SK-N-SH treated with all-trans-retinoic acid at 6 μM for 48 hours (cell line): ENCODE measurements around the gene CDK2.

Experiments
- ATAC-seq: fragments of 200-7000 bp; cut with Tn5 transposase; 3 replicates; pipeline ENCODE4 v1.9.1; 2020; ENCODE audit warnings: mild to moderate bottlenecking, moderate library complexity
- ARNTL ChIP-seq: fragments of 450-650 bp; formaldehyde crosslinking; IDR thresholded peaks from 2 replicates; pipeline ENCODE4 v1.5.0; 2020; ENCODE audit warnings: low read depth, mild to moderate bottlenecking, moderate library complexity, borderline replicate concordance
- BACH2 ChIP-seq: fragments of 250-450 bp; sonication (Bioruptor Pico); IDR thresholded peaks from 2 replicates; pipeline ENCODE4 v1.9.0; 2021; ENCODE audit warnings: mild to moderate bottlenecking, borderline replicate concordance
- CREB5 ChIP-seq: fragments of 250-450 bp; sonication (Bioruptor Pico); IDR thresholded peaks from 2 replicates; pipeline ENCODE4 v1.5.1; 2020; ENCODE audit warnings: low read depth, mild to moderate bottlenecking, moderate library complexity
- CSDC2 ChIP-seq: fragments of 250-450 bp; sonication (Bioruptor Pico); IDR thresholded peaks from 2 replicates; pipeline ENCODE4 v1.5.0; 2020; ENCODE audit warnings: mild to moderate bottlenecking, moderate library complexity
- CSRNP3 ChIP-seq: fragments of 250-450 bp; sonication (Bioruptor Pico); IDR thresholded peaks from 2 replicates; pipeline ENCODE4 v1.5.1; 2021; ENCODE audit warnings: mild to moderate bottlenecking, moderate library complexity
- ESRRG ChIP-seq: fragments of 250-450 bp; sonication (Bioruptor Pico); IDR thresholded peaks from 2 replicates; pipeline ENCODE4 v1.6.1; 2021; ENCODE audit warnings: mild to moderate bottlenecking
- GLIS3 ChIP-seq: fragments of 250-450 bp; sonication (Bioruptor Pico); IDR thresholded peaks from 2 replicates; pipeline ENCODE4 v1.5.0; 2020; ENCODE audit warnings: mild to moderate bottlenecking, moderate library complexity
- ISL1 ChIP-seq: fragments of 250-450 bp; sonication (Bioruptor Pico); IDR thresholded peaks from 2 replicates; pipeline ENCODE4 v2.1.2; 2022; ENCODE audit warnings: mild to moderate bottlenecking, moderate library complexity
- OSR1 ChIP-seq: fragments of 250-450 bp; sonication (Bioruptor Pico); IDR thresholded peaks from 2 replicates; pipeline ENCODE4 v1.8.0; 2022; ENCODE audit warnings: moderate library complexity, mild to moderate bottlenecking, inconsistent platforms
- PATZ1 ChIP-seq: fragments of 250-450 bp; sonication (Bioruptor Pico); IDR thresholded peaks from 2 replicates; pipeline ENCODE4 v1.8.0; 2020; ENCODE audit warnings: mild to moderate bottlenecking, moderate library complexity, borderline replicate concordance
- POU6F1 ChIP-seq: fragments of 250-450 bp; sonication (Bioruptor Pico); IDR thresholded peaks from 2 replicates; pipeline ENCODE4 v1.8.0; 2021; ENCODE audit warnings: low read depth, mild to moderate bottlenecking, moderate library complexity, borderline replicate concordance
- PPARA ChIP-seq: fragments of 250-450 bp; sonication (Bioruptor Pico); IDR thresholded peaks from 2 replicates; pipeline ENCODE4 v1.5.0; 2020; ENCODE audit warnings: mild to moderate bottlenecking, borderline replicate concordance
- RARB ChIP-seq: fragments of 250-450 bp; sonication (Bioruptor Pico); IDR thresholded peaks from 2 replicates; pipeline ENCODE4 v1.8.0; 2021; ENCODE audit warnings: mild to moderate bottlenecking, moderate library complexity
- SNAI2 ChIP-seq: fragments of 250-450 bp; sonication (Bioruptor Pico); IDR thresholded peaks from 2 replicates; pipeline ENCODE4 v1.5.0; 2020; ENCODE audit warnings: mild to moderate bottlenecking, moderate library complexity
- TCF4 ChIP-seq: fragments of 250-450 bp; sonication (Bioruptor Pico); IDR thresholded peaks from 2 replicates; pipeline ENCODE4 v1.8.0; 2021; ENCODE audit warnings: mild to moderate bottlenecking, moderate library complexity, borderline replicate concordance
- TOX ChIP-seq: fragments of 250-450 bp; sonication (Bioruptor Pico); IDR thresholded peaks from 2 replicates; pipeline ENCODE4 v1.8.0; 2021; ENCODE audit warnings: mild to moderate bottlenecking, moderate library complexity, borderline replicate concordance
- TSHZ2 ChIP-seq: fragments of 250-450 bp; sonication (Bioruptor Pico); IDR thresholded peaks from 2 replicates; pipeline ENCODE4 v1.5.0; 2020; ENCODE audit warnings: mild to moderate bottlenecking, moderate library complexity
- ZC3H10 ChIP-seq: fragments of 250-450 bp; sonication (Bioruptor Pico); IDR thresholded peaks from 2 replicates; pipeline ENCODE4 v1.5.1; 2021; ENCODE audit warnings: mild to moderate bottlenecking, moderate library complexity
- ZFP3 ChIP-seq: fragments of 250-450 bp; sonication (Bioruptor Pico); IDR thresholded peaks from 2 replicates; pipeline ENCODE4 v1.5.0; 2020; ENCODE audit warnings: mild to moderate bottlenecking, moderate library complexity
- ZFP30 ChIP-seq: fragments of 450-650 bp; formaldehyde crosslinking; IDR thresholded peaks from 2 replicates; pipeline ENCODE4 v1.5.0; 2022; ENCODE audit warnings: mild to moderate bottlenecking, moderate library complexity
- ZNF565 ChIP-seq: fragments of 450-650 bp; formaldehyde crosslinking; conservative IDR thresholded peaks from 2 replicates; pipeline ENCODE4 v1.5.0; 2020; ENCODE audit warnings: low read depth, mild to moderate bottlenecking, moderate library complexity
- ZNF70 ChIP-seq: fragments of 450-650 bp; formaldehyde crosslinking; IDR thresholded peaks from 2 replicates; pipeline ENCODE4 v1.5.0; 2020; ENCODE audit warnings: mild to moderate bottlenecking, moderate library complexity
- ZNF8 ChIP-seq: fragments of 450-650 bp; formaldehyde crosslinking; IDR thresholded peaks from 2 replicates; pipeline ENCODE4 v1.5.0; 2020; ENCODE audit warnings: mild to moderate bottlenecking, moderate library complexity

The CDK2 gene

GRCh38 chr12:55972042-55972441 lies 5.4 kb downstream of the CDK2 start:
- ATAC-seq = no peak
- TF ChIP-seq CREB5 (no peak), PPARA (CRISPR knock-in tag) (no peak), ISL1 (CRISPR knock-in tag) (no peak), BACH2 (CRISPR knock-in tag) (no peak), ZFP3 (CRISPR knock-in tag) (no peak), TCF4 (CRISPR knock-in tag) (no peak), OSR1 (CRISPR knock-in tag) (no peak), TOX (CRISPR knock-in tag) (no peak), ZFP30 (CRISPR knock-in tag) (no peak), ESRRG (no peak), CSDC2 (no peak), RARB (CRISPR knock-in tag) (no peak), PATZ1 (CRISPR knock-in tag) (no peak)

- TF ChIP-seq ARNTL (no peak), ZNF565 (no peak), OSR1 (CRISPR knock-in tag) (no peak), ZNF70 (no peak), ESRRG (no peak), TCF4 (CRISPR knock-in tag) (no peak), PPARA (CRISPR knock-in tag) (no peak), SNAI2 (no peak), POU6F1 (CRISPR knock-in tag) (no peak), CSRNP3 (CRISPR knock-in tag) (no peak), ZFP3 (CRISPR knock-in tag) (no peak), ZC3H10 (CRISPR knock-in tag) (no peak), ZNF8 (CRISPR knock-in tag) (no peak), CREB5 (no peak), RARB (CRISPR knock-in tag) (no peak), PATZ1 (CRISPR knock-in tag) (no peak), ZFP30 (CRISPR knock-in tag) (no peak), GLIS3 (CRISPR knock-in tag) (no peak), CSDC2 (no peak), TSHZ2 (CRISPR knock-in tag) (no peak)
- TF ChIP-seq, all 23 proteins: peak for 0
- ATAC-seq = no peak
Observed at GRCh38 chr12:55972456-55972855, 5.8 kb downstream of the CDK2 start.
